MCF 10A (cell line): ENCODE results near the gene ADGRD1. TPM values are rescaled to one million over a fixed set of nuclear protein-coding genes. Genes with fewer than 3 reads are reported as not detected.

Source experiments
- BruUV-seq: library from RNA; stranded (reverse); fragments of 400-500 nt; replicated peaks from 2 replicates; lab custom pipeline; 2021; lab: Mats Ljungman, UMichigan
- CTCF ChIA-PET: fragments of 300-600 bp; sonication (Branson Sonifier 250); formaldehyde crosslinking; extraction: SDS; loops from one replicate; lab custom pipeline; 2021; ENCODE audit warnings: antibody characterized with exemption, inconsistent platforms; lab: Yijun Ruan, JAX
- POLR2A ChIA-PET: fragments of 300-600, 350-650 bp; sonication (Branson Sonifier 250); formaldehyde crosslinking; extraction: SDS; loops from one replicate; lab custom pipeline; 2020; ENCODE audit warnings: antibody characterized with exemption, inconsistent platforms; lab: Yijun Ruan, JAX
- DNase-seq: peaks from one replicate; pipeline ENCODE4 v3.0.0-alpha.2; 2018; ENCODE audit not compliant: unreplicated experiment
- H3K27ac Mint-ChIP-seq: one replicate; pipeline ENCODE4 v1.8.0; 2022; ENCODE audit warnings: mild to moderate bottlenecking, low read depth, mixed read lengths; ENCODE audit not compliant: unreplicated experiment
- H3K27me3 Mint-ChIP-seq: one replicate; pipeline ENCODE4 v1.8.0; 2022; ENCODE audit warnings: mixed read lengths; ENCODE audit not compliant: insufficient read depth, unreplicated experiment
- H3K36me3 Mint-ChIP-seq: one replicate; pipeline ENCODE4 v1.8.0; 2022; ENCODE audit warnings: mild to moderate bottlenecking, moderate library complexity, mixed read lengths; ENCODE audit not compliant: insufficient read depth, unreplicated experiment
- H3K4me1 Mint-ChIP-seq: one replicate; pipeline ENCODE4 v1.8.0; 2022; ENCODE audit warnings: mixed read lengths; ENCODE audit not compliant: insufficient read depth, unreplicated experiment
- H3K4me3 Mint-ChIP-seq: one replicate; pipeline ENCODE4 v1.8.0; 2022; ENCODE audit warnings: mild to moderate bottlenecking, moderate library complexity, mixed read lengths; ENCODE audit not compliant: unreplicated experiment
- H3K9me3 Mint-ChIP-seq: one replicate; pipeline ENCODE4 v1.8.0; 2022; ENCODE audit warnings: mixed read lengths; ENCODE audit not compliant: unreplicated experiment
- CTCF ChIP-seq: fragments of 200-600 bp; IDR thresholded peaks from one replicate; pipeline ENCODE4 v1.8.0; 2022; ENCODE audit warnings: antibody characterized with exemption, mild to moderate bottlenecking; ENCODE audit not compliant: unreplicated experiment
- intact Hi-C: fragments of 100-400 bp; cut with micrococcal nuclease; formaldehyde crosslinking; loops from 2 replicates; pipeline ENCODE4 v1.14.1; 2022
- total RNA-seq: library from RNA; stranded (reverse); gene quantifications from 2 replicates; pipeline ENCODE4 v1.2.3, GENCODE V29; 2022

The ADGRD1 gene
- total RNA-seq, 1 experiment from 2014 or later = 0.68 TPM

GRCh38 chr12:131093604-131093955, 139.9 kb downstream of the ADGRD1 start:
- Mint-ChIP-seq H3K27ac (no peak overlapping the region), H3K9me3 (no peaks in the 10 kb centered on the region), H3K27me3 (peaks cover 22% of the 10 kb centered on the region), H3K4me1 (peaks cover 11% of the 10 kb centered on the region), H3K4me3 (no peak overlapping the region), H3K36me3 (no peaks in the 10 kb centered on the region)
- intact Hi-C loops = loop anchor here (5.0 to 10.0 kb wide), 2 partner anchors 176 to 329 kb away; no protein-coding TSS in a partner anchor
- no peak for DNase-seq
- no TSS peak for BruUV-seq
- ChIA-PET POLR2A (no interaction called here), CTCF (interaction anchor here (1.2 to 1.9 kb wide), 2 partner anchors 11 to 331 kb away, joined by 3 to 13 read pairs; no protein-coding TSS in a partner anchor)
- TF ChIP-seq CTCF = no peak

GRCh38 chr12:131093971-131094830, 140.5 kb downstream of the ADGRD1 start:
- no peak for DNase-seq
- Mint-ChIP-seq H3K36me3 (no peaks in the 10 kb centered on the region), H3K27ac (no peak overlapping the region), H3K4me1 (peaks cover 11% of the 10 kb centered on the region), H3K9me3 (no peaks in the 10 kb centered on the region), H3K27me3 (peaks cover 22% of the 10 kb centered on the region), H3K4me3 (no peak overlapping the region)
- intact Hi-C loops = loop anchor here (5.0 to 10.0 kb wide), 2 partner anchors 177 to 329 kb away; no protein-coding TSS in a partner anchor
- no peak for TF ChIP-seq CTCF
- ChIA-PET POLR2A (no interaction called here), CTCF (interaction anchor here (1.2 to 1.9 kb wide), 2 partner anchors 10 to 332 kb away, joined by 3 to 13 read pairs; no protein-coding TSS in a partner anchor)
- BruUV-seq = no TSS peak

- no TSS peak for BruUV-seq
- no peak for TF ChIP-seq CTCF
- no peak for DNase-seq
- Mint-ChIP-seq H3K4me3 (no peak overlapping the region), H3K4me1 (peaks cover 11% of the 10 kb centered on the region), H3K27ac (no peak overlapping the region), H3K9me3 (no peaks in the 10 kb centered on the region), H3K27me3 (peaks cover 22% of the 10 kb centered on the region), H3K36me3 (no peaks in the 10 kb centered on the region)
- CTCF ChIA-PET = interaction anchor here (0.6 to 1.6 kb wide), 4 partner anchors 10 to 360 kb away, joined by 3 to 8 read pairs (median 4); no protein-coding TSS in a partner anchor
- intact Hi-C loops = loop anchor here (5.0 to 10.0 kb wide), 2 partner anchors 178 to 330 kb away; no protein-coding TSS in a partner anchor
- POLR2A ChIA-PET = no interaction called here
Observed at GRCh38 chr12:131094831-131095805, 141.4 kb downstream of the ADGRD1 start.
